ENCODE results near the gene XPO6. TPM values are rescaled to one million over a fixed set of nuclear protein-coding genes. Genes with fewer than 3 reads are reported as not detected.

Gene XPO6
- total and polyA plus RNA-seq, 2 of the 13 experiments (the other 11 are each of a cell fraction or from before 2014, with no cell fraction given): 109 to 129 TPM

GRCh38 chr16:28211758-28212531 is at the start of gene XPO6 (continued):
- TF ChIP-seq GPBP1L1 (CRISPR knock-in tag; IDR thresholded peaks at IDR 0.05) (no peak), ZNF619 (CRISPR knock-in tag; IDR thresholded peaks at IDR 0.05) (peak; percentile 83; the same call in 1 of the 2 replicates), PBX3 (CRISPR knock-in tag; IDR thresholded peaks at IDR 0.05; ENCODE audit: borderline replicate concordance) (no peak), NFYB (CRISPR knock-in tag; IDR thresholded peaks at IDR 0.05) (peak; percentile 69), KMT2A (CRISPR knock-in tag; IDR thresholded peaks at IDR 0.05) (peak; percentile 90), HDAC1 (CRISPR knock-in tag; IDR thresholded peaks at IDR 0.05) (peak; percentile 84), KIAA2018 (CRISPR knock-in tag; IDR thresholded peaks at IDR 0.05; ENCODE audit: borderline replicate concordance) (no peak), KDM2A (CRISPR knock-in tag; IDR thresholded peaks at IDR 0.05; ENCODE audit: borderline replicate concordance, low read depth) (peak; percentile 97), PREB (CRISPR knock-in tag; IDR thresholded peaks at IDR 0.05) (no peak)
- TF ChIP-seq, protein P1, sequence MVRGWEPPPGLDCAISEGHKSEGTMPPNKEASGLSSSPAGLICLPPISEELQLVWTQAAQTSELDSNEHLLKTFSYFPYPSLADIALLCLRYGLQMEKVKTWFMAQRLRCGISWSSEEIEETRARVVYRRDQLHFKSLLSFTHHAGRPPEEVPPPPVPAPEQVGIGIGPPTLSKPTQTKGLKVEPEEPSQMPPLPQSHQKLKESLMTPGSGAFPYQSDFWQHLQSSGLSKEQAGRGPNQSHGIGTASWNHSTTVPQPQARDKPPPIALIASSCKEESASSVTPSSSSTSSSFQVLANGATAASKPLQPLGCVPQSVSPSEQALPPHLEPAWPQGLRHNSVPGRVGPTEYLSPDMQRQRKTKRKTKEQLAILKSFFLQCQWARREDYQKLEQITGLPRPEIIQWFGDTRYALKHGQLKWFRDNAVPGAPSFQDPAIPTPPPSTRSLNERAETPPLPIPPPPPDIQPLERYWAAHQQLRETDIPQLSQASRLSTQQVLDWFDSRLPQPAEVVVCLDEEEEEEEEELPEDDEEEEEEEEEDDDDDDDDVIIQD (CRISPR knock-in tag; IDR thresholded peaks at IDR 0.05; ENCODE audit: low read depth): peak; percentile 54; the same call in 1 of the 2 replicates
